GM12892 (cell line): ENCODE measurements around the gene SPATA18.

Source experiments
- POLR2A ChIP-seq: IDR thresholded peaks from 2 replicates; pipeline ENCODE4 v1.6.1; 2011; ENCODE audit warnings: low read depth, low read length, control low read depth
- POLR2AphosphoS5 ChIP-seq: IDR thresholded peaks from 2 replicates; pipeline ENCODE4 v1.6.1; 2011; ENCODE audit warnings: low read depth, low read length, control low read depth
- TAF1 ChIP-seq: IDR thresholded peaks from 2 replicates; pipeline ENCODE4 v1.6.1; 2011; ENCODE audit warnings: low read depth, mild to moderate bottlenecking, control low read depth, low read length, borderline replicate concordance

GRCh38 chr4:52037689-52038102 is 13.4 kb upstream of the SPATA18 start:
- TF ChIP-seq POLR2A (no peak), POLR2AphosphoS5 (no peak), TAF1 (no peak)
